Loucy (cell line): ENCODE data around the gene C2orf81.
A peak's percentile ranks its signal among the peaks of the same experiment; 100 is the strongest.
"Not testable (repeated sequence)": the region's sequence is repeated elsewhere in the genome, so short reads cannot be mapped to it uniquely, and the experiment has no call there.

Source experiments
- H2AFZ ChIP-seq: fragments of 200-600 bp; sonication (generic); 2 replicates; pipeline ENCODE4 v1.6.0; 2016; ENCODE audit warnings: antibody characterized with exemption, mild to moderate bottlenecking, low read length, moderate library complexity
- H3F3A ChIP-seq: fragments of 200-600 bp; 2 replicates; pipeline ENCODE4 v1.6.0; 2016; ENCODE audit warnings: antibody characterized with exemption, low read depth, mild to moderate bottlenecking
- H3K27me3 ChIP-seq: fragments of 200-600 bp; sonication (generic); 2 replicates; pipeline ENCODE4 v1.6.1; 2014; ENCODE audit warnings: low read length, mild to moderate bottlenecking; ENCODE audit not compliant: insufficient read depth, poor library complexity, severe bottlenecking
- H3K36me3 ChIP-seq: fragments of 200-600 bp; sonication (generic); 2 replicates; pipeline ENCODE4 v1.6.1; 2016; ENCODE audit warnings: low read length; ENCODE audit not compliant: insufficient read depth
- H3K4me1 ChIP-seq: fragments of 200-600 bp; sonication (generic); 2 replicates; pipeline ENCODE4 v1.5.1; 2014; ENCODE audit warnings: low read length, mild to moderate bottlenecking; ENCODE audit not compliant: insufficient read depth, poor library complexity, severe bottlenecking
- H3K4me2 ChIP-seq: fragments of 200-600 bp; sonication (generic); 2 replicates; pipeline ENCODE4 v1.6.0; 2014; ENCODE audit warnings: antibody characterized with exemption, low read length, low read depth, mild to moderate bottlenecking; ENCODE audit not compliant: poor library complexity, severe bottlenecking
- H3K4me3 ChIP-seq: fragments of 200-600 bp; sonication (generic); 2 replicates; pipeline ENCODE4 v1.5.1; 2014; ENCODE audit warnings: low read length, mild to moderate bottlenecking, mixed read lengths; ENCODE audit not compliant: poor library complexity, severe bottlenecking
- H3K79me2 ChIP-seq: fragments of 200-600 bp; sonication (generic); 2 replicates; pipeline ENCODE4 v1.6.1; 2014; ENCODE audit warnings: low read length; ENCODE audit not compliant: insufficient read depth
- H3K9ac ChIP-seq: fragments of 200-600 bp; sonication (generic); 2 replicates; pipeline ENCODE4 v1.6.0; 2014; ENCODE audit warnings: mild to moderate bottlenecking, low read depth, low read length, moderate library complexity; ENCODE audit not compliant: poor library complexity, severe bottlenecking
- H3K9me2 ChIP-seq: fragments of 200-600 bp; sonication (generic); replicated peaks from 2 replicates; pipeline ENCODE4 v1.6.1; 2016; ENCODE audit warnings: low read depth, low read length, mixed read lengths
- H3K9me3 ChIP-seq: fragments of 200-600 bp; sonication (generic); 2 replicates; pipeline ENCODE4 v1.6.1; 2014; ENCODE audit warnings: mild to moderate bottlenecking, antibody characterized with exemption, low read length, low read depth; ENCODE audit not compliant: insufficient read depth
- H4K20me1 ChIP-seq: fragments of 200-600 bp; sonication (generic); 2 replicates; pipeline ENCODE4 v1.6.0; 2014; ENCODE audit warnings: antibody characterized with exemption, low read length, mild to moderate bottlenecking; ENCODE audit not compliant: insufficient read depth, poor library complexity, severe bottlenecking
- CTCF ChIP-seq: fragments of 200-600 bp; sonication (generic); conservative IDR thresholded peaks from 2 replicates; pipeline ENCODE4 v1.5.1; 2014; ENCODE audit warnings: mild to moderate bottlenecking, antibody characterized with exemption, low read length
- EZH2phosphoT487 ChIP-seq: fragments of 200-600 bp; IDR thresholded peaks from 2 replicates; pipeline ENCODE4 v1.6.1; 2018; ENCODE audit warnings: antibody characterized with exemption, mild to moderate bottlenecking, moderate library complexity, borderline replicate concordance

The C2orf81 gene

GRCh38 chr2:74462054-74462785 lies 40.8 kb upstream of the C2orf81 start:
- H3K9me3 ChIP-seq: no peaks in the 10 kb centered on the region
- no peak overlapping the region for H3K4me2 ChIP-seq
- peaks cover 13% of the 10 kb centered on the region for H3K4me1 ChIP-seq
- TF ChIP-seq EZH2phosphoT487 (no peak), CTCF (no peak)
- H3K79me2 ChIP-seq: peaks cover 40% of the 10 kb centered on the region
- H4K20me1 ChIP-seq: peaks cover 7% of the 10 kb centered on the region
- no peaks in the 10 kb centered on the region; the same call in 1 of the 2 replicates for H3K36me3 ChIP-seq
- H2AFZ ChIP-seq: no peak overlapping the region
- no peaks in the 10 kb centered on the region for H3K27me3 ChIP-seq
- no peaks in the 10 kb centered on the region for H3K9me2 ChIP-seq
- H3K9ac ChIP-seq: no peak overlapping the region
- peaks cover 4% of the 10 kb centered on the region; the same call in 1 of the 2 replicates for H3F3A ChIP-seq
- H3K4me3 ChIP-seq: no peak overlapping the region

GRCh38 chr2:74461187-74462053 lies 40.0 kb upstream of the C2orf81 start:
- H3K4me2 ChIP-seq: no peak overlapping the region
- no peak overlapping the region for H3K9ac ChIP-seq
- peaks cover 18% of the 10 kb centered on the region for H3K4me1 ChIP-seq
- peaks cover 9% of the 10 kb centered on the region for H3F3A ChIP-seq
- no peaks in the 10 kb centered on the region for H3K9me3 ChIP-seq
- H3K9me2 ChIP-seq: no peaks in the 10 kb centered on the region
- H3K27me3 ChIP-seq: no peaks in the 10 kb centered on the region
- no peak overlapping the region for H3K4me3 ChIP-seq
- no peaks in the 10 kb centered on the region; the same call in 1 of the 2 replicates for H3K36me3 ChIP-seq
- peaks cover 7% of the 10 kb centered on the region for H4K20me1 ChIP-seq
- TF ChIP-seq EZH2phosphoT487: no peak
- peak; percentile 46 for TF ChIP-seq CTCF
- H2AFZ ChIP-seq: no peak overlapping the region
- peaks cover 45% of the 10 kb centered on the region for H3K79me2 ChIP-seq

GRCh38 chr2:74460187-74460586 lies 38.8 kb upstream of the C2orf81 start:
- not testable (repeated sequence) for H3F3A ChIP-seq, H3K9ac ChIP-seq, H3K9me3 ChIP-seq, H3K9me2 ChIP-seq, H3K36me3 ChIP-seq, H4K20me1 ChIP-seq, H2AFZ ChIP-seq, H3K4me3 ChIP-seq, H3K4me2 ChIP-seq, H3K27me3 ChIP-seq
- H3K79me2 ChIP-seq: peaks cover 52% of the 10 kb centered on the region
- peaks cover 27% of the 10 kb centered on the region for H3K4me1 ChIP-seq

GRCh38 chr2:74459503-74460118 lies 38.2 kb upstream of the C2orf81 start:
- Histone ChIP-seq H3K9ac (peak overlapping the region; percentile 91), H3K4me3 (peak overlapping the region; percentile 97)
- H3F3A ChIP-seq: not testable (repeated sequence)

More at GRCh38 chr2:74459503-74460118, 38.2 kb upstream of the C2orf81 start:
- Histone ChIP-seq H3K4me2 (peak overlapping the region; percentile 86), H3K79me2 (peaks cover 49% of the 10 kb centered on the region), H3K4me1 (peaks cover 26% of the 10 kb centered on the region)
- not testable (repeated sequence) for H3K9me3 ChIP-seq, H3K9me2 ChIP-seq, H4K20me1 ChIP-seq, H3K36me3 ChIP-seq, H2AFZ ChIP-seq, H3K27me3 ChIP-seq
